PC-9 (cell line): Measurements from ENCODE around the gene TOM1.

Source experiments
- CTCF ChIP-seq: fragments of 200-600 bp; sonication (generic); conservative IDR thresholded peaks from 2 replicates; pipeline ENCODE4 v1.6.1; 2017; ENCODE audit warnings: mixed run types, antibody characterized with exemption, mild to moderate bottlenecking, moderate library complexity
- EZH2 ChIP-seq: fragments of 200-600 bp; sonication (generic); IDR thresholded peaks from 2 replicates; pipeline ENCODE4 v1.8.0; 2017; ENCODE audit warnings: antibody characterized with exemption, low read depth

DNA sequence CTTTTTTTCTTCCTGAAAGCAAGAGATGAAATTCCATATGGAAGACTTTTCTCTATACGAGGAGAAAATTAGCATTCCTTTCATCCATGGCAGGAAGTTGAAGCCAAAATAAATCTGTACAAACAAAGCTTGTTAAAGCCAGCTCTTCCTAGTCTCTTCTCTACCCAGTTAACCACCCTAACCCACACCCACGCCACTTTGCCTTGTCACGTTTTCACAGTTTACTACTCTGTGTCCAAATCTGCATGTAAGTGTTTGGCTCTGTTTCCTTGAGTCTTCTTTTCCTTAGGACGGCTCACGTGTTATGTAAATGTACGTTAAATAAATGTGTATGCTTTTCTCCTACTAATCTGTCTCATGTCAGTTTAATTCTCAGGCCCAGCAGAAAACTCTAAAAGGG is 74.1 kb downstream of the TOM1 start:
- TF ChIP-seq CTCF (no peak), EZH2 (no peak)
